ENCODE measurements around the gene LPCAT1. TPM values are rescaled to one million over a fixed set of nuclear protein-coding genes. Genes with fewer than 3 reads are reported as not detected.
"Not testable (repeated sequence)": the region's sequence is repeated elsewhere in the genome, so short reads cannot be mapped to it uniquely, and the experiment has no call there.

LPCAT1 gene
- total RNA-seq, 2 donors from 2014 or later: 78.5 to 124 TPM

GRCh38 chr5:1568201-1568979 is 44.6 kb upstream of the LPCAT1 start:
- no peaks in the 10 kb centered on the region for H3K27me3 Mint-ChIP-seq (ENCODE audit: insufficient read depth)
- no peak for DNase-seq
- no peaks in the 10 kb centered on the region for H3K4me1 ChIP-seq (ENCODE audit: control insufficient read depth, insufficient read depth, low read length)
- peaks cover 36% of the 10 kb centered on the region for H3K36me3 ChIP-seq (ENCODE audit: control insufficient read depth, insufficient read depth, low read length)
- no peaks in the 10 kb centered on the region for H3K27me3 ChIP-seq (ENCODE audit: control insufficient read depth, insufficient read depth, low read length, poor library complexity, severe bottlenecking)
- H3K36me3 Mint-ChIP-seq (ENCODE audit: low read depth): peaks cover 38% of the 10 kb centered on the region
- no peak overlapping the region for H3K27ac Mint-ChIP-seq
- TF ChIP-seq CTCF (conservative IDR thresholded peaks at IDR 0.05): no peak
- no peak overlapping the region for H3K27ac ChIP-seq (ENCODE audit: low read depth, low read length)
- no peak overlapping the region for H3K9ac ChIP-seq (ENCODE audit: extremely low read depth, low read length, poor library complexity, severe bottlenecking)
- peaks cover 23% of the 10 kb centered on the region for H3K9me3 Mint-ChIP-seq
- 95 to 97% methylated on average over 11 to 12 of the region's 12 CpGs for WGBS, 2 experiments (ENCODE audit: insufficient coverage in 1 of 2, insufficient read length in 1 of 2)
- H3K4me3 ChIP-seq (ENCODE audit: low read length): no peak overlapping the region
- H3K9me3 ChIP-seq (ENCODE audit: control insufficient read depth, low read length): peaks cover 23% of the 10 kb centered on the region
- no peak overlapping the region for H3K4me3 Mint-ChIP-seq
- peaks cover 2% of the 10 kb centered on the region for H3K4me1 Mint-ChIP-seq

- not testable (repeated sequence) for H3K4me3 Mint-ChIP-seq; H3K4me1 ChIP-seq (ENCODE audit: control insufficient read depth, insufficient read depth, low read length); H3K4me3 ChIP-seq (ENCODE audit: low read length); H3K9ac ChIP-seq (ENCODE audit: extremely low read depth, low read length, poor library complexity, severe bottlenecking); H3K27me3 Mint-ChIP-seq (ENCODE audit: insufficient read depth); H3K27ac ChIP-seq (ENCODE audit: low read depth, low read length); H3K27me3 ChIP-seq (ENCODE audit: control insufficient read depth, insufficient read depth, low read length, poor library complexity, severe bottlenecking); H3K4me1 Mint-ChIP-seq; DNase-seq; H3K27ac Mint-ChIP-seq
- H3K36me3 ChIP-seq (ENCODE audit: control insufficient read depth, insufficient read depth, low read length): peaks cover 36% of the 10 kb centered on the region
- peaks cover 23% of the 10 kb centered on the region for H3K9me3 ChIP-seq (ENCODE audit: control insufficient read depth, low read length)
- 93 to 98% methylated on average over 13 to 14 of the region's 16 CpGs for WGBS, 2 experiments (ENCODE audit: insufficient coverage in 1 of 2, insufficient read length in 1 of 2)
- peaks cover 31% of the 10 kb centered on the region for H3K36me3 Mint-ChIP-seq (ENCODE audit: low read depth)
- H3K9me3 Mint-ChIP-seq: peaks cover 26% of the 10 kb centered on the region
Measured at GRCh38 chr5:1567527-1568200, 43.9 kb upstream of the LPCAT1 start.

GRCh38 chr5:1565737-1566734 is 42.3 kb upstream of the LPCAT1 start:
- DNase-seq: no peak
- no peak overlapping the region for H3K27ac Mint-ChIP-seq
- no peak for TF ChIP-seq CTCF (conservative IDR thresholded peaks at IDR 0.05)
- no peak overlapping the region for H3K4me3 Mint-ChIP-seq
- no peak overlapping the region for H3K4me3 ChIP-seq (ENCODE audit: low read length)
- H3K4me1 ChIP-seq (ENCODE audit: control insufficient read depth, insufficient read depth, low read length): no peaks in the 10 kb centered on the region
- H3K27ac ChIP-seq (ENCODE audit: low read depth, low read length): no peak overlapping the region
- peaks cover 22% of the 10 kb centered on the region for H3K36me3 ChIP-seq (ENCODE audit: control insufficient read depth, insufficient read depth, low read length)
- H3K9me3 Mint-ChIP-seq: peaks cover 19% of the 10 kb centered on the region
- peaks cover 2% of the 10 kb centered on the region for H3K4me1 Mint-ChIP-seq
- no peaks in the 10 kb centered on the region for H3K27me3 ChIP-seq (ENCODE audit: control insufficient read depth, insufficient read depth, low read length, poor library complexity, severe bottlenecking)
- H3K9me3 ChIP-seq (ENCODE audit: control insufficient read depth, low read length): peaks cover 11% of the 10 kb centered on the region
- H3K36me3 Mint-ChIP-seq (ENCODE audit: low read depth): peaks cover 16% of the 10 kb centered on the region
- WGBS, 2 experiments (ENCODE audit: insufficient coverage in 1 of 2, insufficient read length in 1 of 2): 93 to 97% methylated on average over 11 to 25 of the region's 25 CpGs
- H3K9ac ChIP-seq (ENCODE audit: extremely low read depth, low read length, poor library complexity, severe bottlenecking): no peak overlapping the region
- H3K27me3 Mint-ChIP-seq (ENCODE audit: insufficient read depth): peaks cover 2% of the 10 kb centered on the region

Data from endodermal cell (in vitro differentiated cells).